Measurements from ENCODE around the gene TSPY2. TPM values are rescaled to one million over a fixed set of nuclear protein-coding genes. Genes with fewer than 3 reads are reported as not detected.

TSPY2 gene
- not detected in 2 replicates for total RNA-seq

GRCh38 chrY:6245923-6246322, at the start of gene TSPY2:
TSPY2 (plus strand) TSS chrY:6246223; CDS start chrY:6246269, 46 bp downstream.

Measured in epithelial cell of umbilical artery (primary cell).